Ureter (tissue), 1 donor: ENCODE measurements around the gene XRCC3. TPM values are rescaled to one million over a fixed set of nuclear protein-coding genes. Genes with fewer than 3 reads are reported as not detected.

Source experiments
- DNase-seq: peaks from one replicate; pipeline ENCODE4 v3.0.0-alpha.2; 2020; ENCODE audit warnings: low spot score
- total RNA-seq: library from RNA; stranded (reverse); gene quantifications from one replicate; pipeline ENCODE4 v1.2.4, GENCODE V29; 2023
- donor health status: DM: yes; HTN: yes; CAD: no.

The XRCC3 gene
- total RNA-seq, 1 donor from 2014 or later, result 15.7 TPM

DNA sequence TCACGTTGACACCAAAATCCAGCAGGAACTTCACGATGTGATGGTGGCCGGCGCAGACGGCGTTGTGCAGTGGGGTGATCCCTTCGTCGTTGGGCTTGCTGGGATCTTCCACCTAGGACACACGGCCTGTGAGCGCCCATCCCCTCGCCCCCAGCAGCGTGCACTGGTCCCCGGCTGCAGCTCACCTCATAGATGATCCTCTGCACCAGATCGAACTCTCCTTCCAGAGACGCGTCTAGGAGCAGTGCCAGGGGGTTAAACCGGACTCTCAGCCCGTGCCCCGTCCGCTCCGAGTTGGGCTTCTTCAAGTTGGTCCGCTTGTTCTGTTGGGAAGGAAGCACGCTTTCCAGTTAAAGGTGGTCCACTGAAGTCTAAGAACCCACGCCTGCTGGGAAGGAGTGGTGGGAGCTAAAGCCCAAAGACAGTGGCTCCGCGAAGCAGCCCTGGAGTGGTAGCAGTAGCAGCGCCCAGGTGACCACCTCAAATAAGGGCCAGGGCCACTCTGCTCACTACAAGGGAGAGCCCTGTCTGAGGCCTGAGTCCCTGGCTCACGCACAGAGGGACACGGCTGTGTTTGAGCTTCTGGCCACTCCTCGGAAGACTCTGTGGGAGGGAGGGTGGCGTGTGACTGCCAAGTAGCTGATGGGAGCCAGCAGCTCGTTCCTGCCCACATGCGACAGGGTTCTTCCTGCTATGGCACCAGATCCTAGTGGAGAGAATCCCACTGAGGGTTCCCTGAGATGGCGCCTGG, 23.6 kb upstream of the XRCC3 start:
- no peak for DNase-seq

DNA sequence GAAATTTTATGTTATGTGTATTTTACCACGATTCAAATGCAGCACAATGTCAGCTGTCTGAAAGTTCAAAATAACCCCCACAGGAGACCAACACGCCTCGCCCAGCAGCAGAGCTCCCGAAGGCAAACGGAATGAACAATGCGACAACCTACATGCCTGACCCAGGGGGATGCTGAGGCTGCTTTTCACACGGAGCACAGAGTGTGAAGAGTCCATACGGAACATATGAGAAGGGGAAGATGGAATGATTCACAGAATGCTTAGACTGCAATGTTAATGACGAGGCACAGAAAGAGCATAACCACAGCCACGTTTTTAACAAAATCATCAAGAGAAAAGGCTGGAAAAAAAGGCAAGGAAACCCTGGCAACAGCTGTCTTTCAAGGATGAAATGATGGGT, 22.9 kb upstream of the XRCC3 start:
- no peak for DNase-seq

DNA sequence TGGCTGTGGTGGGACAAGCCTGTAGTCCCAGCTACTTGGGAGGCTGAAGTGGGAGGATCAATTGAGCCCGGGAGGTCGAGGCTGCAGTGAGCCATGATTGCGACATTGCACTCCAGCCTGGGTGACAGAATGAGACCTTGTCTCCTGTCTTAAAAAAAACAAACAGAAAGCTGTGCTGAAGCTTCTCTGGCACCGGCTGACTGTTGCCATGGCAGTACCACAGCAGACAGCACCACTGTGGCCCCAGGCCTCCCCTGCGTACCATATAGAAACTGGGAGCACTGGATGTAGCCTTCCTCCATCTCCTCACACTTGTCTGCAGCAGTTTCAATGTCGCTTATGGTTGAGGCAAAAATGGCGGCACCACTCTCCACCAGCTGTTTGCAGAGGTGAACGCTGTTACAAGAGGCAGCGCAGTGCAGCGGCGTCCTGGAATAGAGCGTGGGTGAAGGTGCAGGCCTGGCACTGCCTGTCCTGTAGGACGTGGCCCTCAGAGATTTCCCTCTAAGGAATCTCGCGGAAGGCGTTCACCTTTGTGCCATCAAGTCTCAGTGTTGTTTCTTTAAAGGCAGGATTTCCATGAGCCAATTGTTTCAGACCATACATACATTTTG, 22.3 kb upstream of the XRCC3 start:
- DNase-seq, result no peak

DNA sequence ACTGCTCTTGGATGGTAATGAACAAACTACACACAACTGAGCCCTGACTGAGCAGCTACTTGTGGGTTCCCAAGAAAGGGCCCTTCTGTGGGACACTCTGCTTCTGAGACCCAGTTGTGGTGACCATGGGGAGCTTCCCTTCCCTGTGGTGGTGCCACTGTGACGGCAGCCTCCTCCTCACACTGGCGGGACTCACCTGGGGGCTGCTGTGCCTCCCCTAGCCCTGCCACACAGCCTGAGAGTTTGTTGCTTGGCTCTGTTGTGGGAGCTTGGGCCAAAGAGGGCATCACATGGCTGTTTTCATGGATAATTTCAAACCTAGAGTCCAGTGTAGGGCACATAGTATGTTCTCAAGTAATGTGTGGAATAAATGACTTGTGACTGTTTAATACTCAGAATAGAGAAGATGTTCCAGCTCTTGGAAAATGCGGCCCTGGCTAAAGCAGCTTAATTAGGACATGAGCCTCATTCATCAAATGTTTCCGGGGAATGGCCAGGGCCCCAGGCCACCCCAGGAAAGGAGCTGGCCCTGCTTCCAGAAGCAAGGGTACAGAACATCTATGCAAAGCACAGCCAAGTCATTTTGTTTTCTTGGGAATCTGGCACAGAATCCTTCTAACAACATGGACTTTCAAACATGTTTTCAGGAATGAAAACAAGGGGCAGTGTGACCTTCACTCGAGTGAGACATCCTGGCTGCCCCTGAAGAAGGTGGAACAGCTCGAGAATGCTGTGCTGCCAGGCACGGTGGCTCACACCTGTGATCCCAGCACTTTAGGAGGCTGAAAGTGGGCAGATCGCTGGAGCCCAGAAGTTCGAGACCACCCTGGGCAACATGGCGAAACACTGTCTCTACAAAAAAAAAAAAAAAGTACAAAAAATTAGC, 21.5 kb upstream of the XRCC3 start:
- no peak for DNase-seq

DNA sequence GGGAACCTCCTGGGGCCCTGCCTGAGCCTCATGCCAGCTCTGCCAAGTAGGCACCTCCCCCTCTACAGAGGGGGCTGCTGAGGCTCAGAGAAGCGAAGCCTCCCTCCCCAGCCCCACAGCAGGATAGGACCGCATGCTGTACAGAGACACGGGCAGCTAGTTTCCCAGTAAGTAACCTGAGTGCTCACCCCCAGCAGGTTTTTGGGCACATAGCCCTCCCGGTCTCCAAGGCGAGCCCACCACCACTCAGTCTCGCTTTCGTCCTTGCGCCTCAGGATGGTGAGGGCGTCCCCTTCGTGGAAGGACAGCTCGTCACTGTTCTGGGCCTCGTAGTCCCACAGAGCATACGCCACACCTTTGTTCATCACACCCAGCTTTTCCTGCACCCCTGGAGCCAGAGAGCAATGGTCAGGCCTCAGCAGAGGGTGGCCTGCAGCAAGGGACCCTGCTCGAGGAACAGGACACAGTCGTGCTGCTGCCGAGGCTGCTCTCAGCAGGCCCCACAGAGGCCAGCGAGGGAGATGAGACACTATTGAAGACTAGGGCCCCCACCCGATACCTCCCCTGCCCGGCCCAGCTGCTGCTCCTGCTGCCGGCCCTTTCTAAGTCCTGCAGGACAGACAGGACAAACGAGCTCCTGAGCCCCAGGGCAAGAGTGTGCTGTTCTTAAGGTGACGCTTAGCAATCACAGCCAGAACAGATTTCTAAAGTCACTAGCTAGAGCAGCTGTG, 20.7 kb upstream of the XRCC3 start:
- DNase-seq, result no peak

DNA sequence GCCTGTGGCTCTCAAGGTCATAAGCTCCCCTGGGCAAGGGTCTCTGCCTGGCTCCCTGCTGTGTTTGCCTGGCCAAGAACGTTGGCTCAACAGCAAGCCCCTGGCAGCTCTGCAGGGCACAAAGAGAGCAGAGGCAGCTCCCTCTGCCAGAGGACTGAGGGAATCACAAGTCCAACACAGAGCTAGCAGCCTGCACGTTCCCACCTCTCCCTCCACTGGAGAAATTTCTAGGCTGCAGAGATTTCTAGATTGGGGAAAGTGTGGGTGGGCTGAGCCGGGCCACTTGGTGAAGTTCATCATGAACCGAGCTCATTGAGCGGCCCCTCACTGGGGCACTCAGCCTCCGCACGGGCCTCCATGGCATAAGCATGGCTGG, 20.2 kb upstream of the XRCC3 start:
- no peak for DNase-seq

DNA sequence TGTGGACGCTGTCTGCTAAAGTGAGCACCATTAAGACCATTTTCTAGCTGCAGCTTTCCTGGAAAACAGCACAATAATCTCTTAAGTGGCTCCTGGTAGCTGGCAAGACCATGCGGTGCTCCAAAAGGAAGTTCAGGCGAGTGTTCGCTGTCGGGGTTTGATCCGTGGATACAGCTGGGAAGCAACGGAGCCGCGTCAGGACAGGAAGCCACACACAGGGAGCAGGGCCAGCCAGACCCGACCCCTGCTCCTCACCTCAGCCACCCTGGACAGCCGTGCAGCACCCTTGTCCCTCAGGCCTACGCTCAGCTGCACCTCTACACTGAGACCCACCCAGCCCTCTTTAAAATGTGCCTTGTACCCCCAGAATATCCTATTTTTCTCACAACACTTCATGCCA, 19.8 kb upstream of the XRCC3 start:
- DNase-seq, result no peak

DNA sequence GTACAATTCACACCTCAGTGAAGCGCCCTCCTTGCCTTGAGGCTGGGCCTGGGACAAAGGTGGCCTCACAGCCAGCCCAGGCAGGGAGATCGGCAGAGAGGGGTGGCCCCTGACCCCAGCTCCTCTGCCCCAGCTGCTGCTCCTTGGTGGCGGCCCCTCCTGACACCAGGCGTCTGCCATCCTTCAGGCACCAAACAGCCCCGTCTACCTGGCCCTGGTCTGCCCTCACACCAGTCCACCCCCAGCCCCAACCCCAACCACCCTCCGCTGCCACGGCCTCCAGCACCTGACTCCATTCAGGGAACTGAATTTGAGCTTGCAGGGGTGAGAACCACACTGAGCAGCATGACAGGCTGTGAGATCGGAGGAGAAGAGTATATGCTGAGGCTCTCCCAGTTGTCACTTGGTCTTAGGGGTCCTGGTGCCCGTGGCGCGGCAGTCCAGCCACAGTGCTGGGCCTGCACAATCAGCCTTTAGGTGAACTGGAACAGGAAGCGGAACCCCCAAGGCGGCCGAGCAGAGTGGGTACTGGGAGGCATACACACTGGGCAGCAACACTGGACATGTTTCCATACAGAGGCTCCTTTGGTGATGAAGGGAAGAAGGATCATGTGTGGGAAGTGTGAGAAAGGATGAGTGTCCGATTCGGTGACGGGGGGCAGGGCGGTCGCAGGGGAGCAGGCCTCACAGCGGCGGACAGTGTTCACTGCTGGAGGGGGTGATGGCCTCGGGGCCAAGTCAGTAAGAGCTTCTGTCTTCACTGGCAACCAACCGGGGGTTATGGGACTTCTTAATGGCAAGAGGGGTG, 19.0 kb upstream of the XRCC3 start:
- DNase-seq, result no peak

DNA sequence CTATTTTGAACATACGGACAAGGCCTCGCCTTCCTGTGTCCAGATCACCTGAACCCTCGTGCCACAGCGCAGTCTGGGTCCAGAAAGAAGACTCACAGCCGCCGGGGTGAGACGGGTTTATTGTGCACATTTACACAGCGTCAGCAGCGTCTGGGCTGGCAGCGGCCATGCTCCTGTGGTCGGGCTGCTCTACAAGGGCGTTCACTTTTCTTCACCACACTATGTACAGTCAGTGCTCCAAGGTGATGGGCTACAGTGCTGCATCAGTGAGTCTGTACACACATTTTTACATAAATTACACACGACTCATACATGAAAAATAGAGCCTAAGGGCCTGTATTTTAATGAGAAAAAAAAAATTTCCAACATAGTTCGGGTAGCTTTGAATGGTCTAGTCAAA, 18.4 kb upstream of the XRCC3 start:
- DNase-seq, result no peak

DNA sequence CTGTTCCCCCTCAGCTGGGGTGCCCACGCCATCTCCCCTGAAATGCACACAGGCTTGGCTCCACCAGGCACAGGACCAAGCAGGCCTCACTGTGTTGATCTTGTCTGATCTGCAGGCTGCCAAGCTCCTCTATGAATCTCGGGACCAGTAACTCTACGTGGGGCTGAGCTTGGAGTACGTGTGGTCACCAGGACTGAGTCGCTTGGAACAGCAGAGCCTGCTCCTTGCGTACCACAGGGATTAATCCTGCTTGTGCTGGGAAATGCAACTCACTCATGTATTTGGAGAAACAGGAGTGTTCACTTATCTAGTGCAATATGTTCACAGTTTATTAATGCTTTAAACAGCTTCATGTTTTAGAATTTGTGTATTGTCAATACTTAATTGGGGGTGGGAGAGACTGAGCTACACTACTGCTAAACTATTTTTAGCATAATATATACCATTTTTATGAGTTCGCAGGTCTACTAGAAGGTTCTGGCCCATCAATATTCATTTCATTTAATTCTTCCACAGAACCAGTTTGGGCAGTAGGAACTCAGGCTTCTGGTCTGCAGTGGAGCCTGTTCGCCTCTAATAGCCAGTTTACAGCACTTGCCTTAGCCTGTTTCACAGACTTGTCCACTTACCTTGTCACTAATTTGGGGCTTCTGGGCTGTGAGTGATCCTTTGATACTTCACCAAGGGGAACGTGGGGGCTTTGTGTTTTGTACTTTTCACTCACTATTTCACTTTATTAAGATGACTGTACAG, 17.8 kb upstream of the XRCC3 start:
- no peak for DNase-seq

DNA sequence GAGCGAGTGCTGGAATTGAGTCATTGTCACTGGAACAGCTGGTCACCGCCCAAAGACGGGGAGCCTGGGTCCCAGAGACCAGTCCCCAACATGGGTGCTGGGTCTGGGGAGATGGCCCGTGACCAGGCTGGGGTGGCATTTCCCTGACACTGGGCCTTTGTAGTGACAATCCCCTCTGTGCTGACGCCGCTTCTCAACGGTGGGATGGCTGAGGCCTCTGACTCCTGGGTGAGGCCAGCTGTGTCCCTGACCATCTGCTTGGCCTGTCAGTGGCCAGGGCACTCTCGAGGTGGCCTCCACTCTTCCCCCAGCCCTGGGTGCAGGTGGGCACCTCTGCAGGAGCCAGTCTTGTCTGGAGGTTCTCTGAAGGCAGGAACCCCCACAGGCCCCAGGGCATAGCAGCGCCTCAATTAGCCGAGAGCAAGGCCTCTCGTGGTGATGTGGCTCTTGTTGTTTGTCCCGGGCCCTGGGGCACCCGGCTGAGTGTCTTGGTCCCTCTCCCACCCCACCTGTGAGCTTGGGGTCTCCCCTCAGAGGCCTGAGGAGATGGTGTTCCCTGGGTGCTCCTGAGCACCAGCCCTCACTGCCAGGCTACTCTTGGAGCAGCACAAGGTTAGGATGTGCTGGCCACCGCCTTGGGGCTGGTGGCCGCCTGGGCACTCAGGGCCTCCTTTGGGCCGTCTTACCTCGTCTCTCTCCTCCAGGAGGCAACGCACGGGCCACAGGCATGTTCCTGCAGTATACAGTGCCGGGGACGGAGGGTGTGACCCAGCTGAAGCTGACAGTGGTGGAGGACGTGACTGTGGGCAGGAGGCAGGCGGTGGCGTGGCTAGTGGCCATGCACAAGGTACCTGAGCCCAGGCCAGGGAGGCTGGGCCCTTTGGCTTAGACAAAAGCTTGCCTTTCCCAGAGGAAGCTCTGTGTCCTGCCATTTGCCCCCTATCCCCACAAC, 16.9 kb upstream of the XRCC3 start:
- no peak for DNase-seq

DNA sequence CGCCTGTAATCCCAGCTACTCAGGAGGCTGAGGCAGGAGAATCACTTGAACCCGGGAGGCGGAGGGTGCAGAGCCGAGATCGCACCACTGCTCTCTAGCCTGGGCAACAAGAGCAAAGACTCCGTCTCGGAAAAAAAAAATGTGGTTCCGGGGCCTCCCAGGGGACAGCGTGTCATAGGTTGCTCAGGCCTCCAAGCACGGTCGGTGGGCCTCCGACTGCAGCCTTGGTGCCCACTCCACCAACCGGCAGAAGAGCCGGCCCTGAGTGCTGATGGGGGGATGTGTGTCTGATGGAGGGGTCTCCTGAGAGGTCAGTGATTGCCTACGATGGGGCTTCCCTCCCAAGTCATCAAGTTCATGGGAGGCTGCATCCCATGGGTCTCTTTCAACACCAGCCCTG, 16.2 kb upstream of the XRCC3 start:
- DNase-seq, result no peak

DNA sequence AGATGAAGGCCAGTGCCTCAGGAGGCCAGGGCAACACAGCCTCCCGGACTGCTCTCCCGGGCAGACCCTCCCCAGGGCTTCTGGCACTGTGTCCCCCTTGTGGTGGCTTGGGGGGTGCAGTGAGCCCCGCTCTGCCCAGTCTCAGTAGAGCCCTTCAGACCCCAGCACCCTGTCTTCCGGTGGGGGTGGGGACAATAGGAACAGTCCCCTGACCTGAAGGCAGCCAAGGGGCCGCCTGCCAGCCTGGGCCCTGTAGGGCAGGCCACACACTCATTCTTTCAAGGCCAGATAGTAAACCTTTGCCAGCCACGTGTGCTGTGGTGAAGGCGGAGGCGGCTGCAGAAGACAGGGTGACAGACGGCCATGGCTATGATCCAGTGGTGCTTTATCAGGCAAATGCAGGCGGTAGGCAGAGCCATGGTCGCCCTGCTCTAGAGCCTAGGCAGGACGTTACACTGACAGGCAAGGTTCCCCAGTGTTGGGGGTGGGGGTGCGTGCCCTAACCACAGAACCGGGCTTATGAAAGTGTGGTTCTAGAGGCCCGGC, 15.3 kb upstream of the XRCC3 start:
- DNase-seq, result no peak

DNA sequence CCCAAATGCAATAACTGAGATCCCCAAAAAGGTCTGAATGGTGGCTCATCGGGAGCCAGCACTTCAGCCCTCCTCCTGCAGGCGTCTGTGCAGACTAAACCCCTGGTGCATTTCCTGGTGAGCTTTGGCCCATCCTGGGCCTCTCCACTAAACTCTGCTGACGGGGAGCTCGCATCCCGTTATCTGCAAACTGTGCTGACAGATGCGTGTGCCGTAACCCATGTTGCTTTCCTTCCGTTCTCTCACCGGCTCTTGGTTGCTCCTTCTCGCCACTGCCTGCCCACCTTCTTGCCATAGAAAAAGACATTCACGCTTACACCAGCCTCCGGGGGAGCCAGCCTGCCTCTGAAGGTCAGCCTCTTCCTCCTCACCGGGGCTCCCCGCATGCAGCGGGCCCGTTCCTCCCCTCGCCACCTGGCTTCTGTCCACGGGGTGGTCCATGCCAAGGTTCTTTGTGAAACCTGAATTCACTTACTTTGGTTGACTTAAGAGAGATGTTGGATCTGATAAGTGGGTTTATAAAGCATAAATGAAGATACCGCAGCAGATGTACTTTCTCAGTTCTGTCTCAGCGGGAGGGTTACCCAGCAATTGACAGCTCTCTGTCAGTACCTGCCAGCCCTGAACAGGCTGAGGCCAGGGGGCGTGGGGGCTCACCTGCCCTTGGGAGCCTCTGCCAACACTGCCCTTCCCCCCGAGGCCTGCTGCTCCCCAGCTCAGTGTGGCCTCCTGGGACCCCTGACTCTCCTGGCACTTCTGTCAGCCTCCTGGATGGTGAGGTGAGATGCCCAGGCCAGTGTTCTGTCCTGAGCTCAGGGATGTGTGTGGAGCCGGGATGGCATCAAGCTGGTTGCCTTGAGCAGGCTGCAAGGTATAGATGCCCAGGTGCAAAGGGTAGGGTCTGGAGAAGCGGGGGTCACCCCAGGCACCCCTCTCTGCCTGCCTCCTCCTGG, 14.5 kb upstream of the XRCC3 start:
- DNase-seq, result no peak

DNA sequence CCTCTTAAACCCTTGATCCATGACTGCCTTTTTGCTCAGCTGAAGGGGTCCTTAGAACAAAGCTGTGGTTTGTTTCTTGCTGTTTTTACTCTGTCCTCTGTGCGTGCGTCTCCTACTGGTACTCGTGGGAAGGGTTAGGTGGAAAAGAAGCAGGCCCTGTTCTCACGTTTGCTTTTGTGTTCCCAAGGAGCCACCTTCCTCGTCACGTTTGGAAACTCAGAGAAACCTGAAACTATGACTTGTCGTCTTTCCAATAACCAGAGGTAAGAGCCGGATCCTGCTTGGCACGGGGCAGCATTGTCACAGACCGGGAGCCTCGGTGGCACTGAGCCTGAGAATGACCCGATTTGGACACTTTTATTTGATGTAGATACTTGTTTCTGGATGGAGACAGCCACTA, 13.5 kb upstream of the XRCC3 start:
- DNase-seq, result no peak

DNA sequence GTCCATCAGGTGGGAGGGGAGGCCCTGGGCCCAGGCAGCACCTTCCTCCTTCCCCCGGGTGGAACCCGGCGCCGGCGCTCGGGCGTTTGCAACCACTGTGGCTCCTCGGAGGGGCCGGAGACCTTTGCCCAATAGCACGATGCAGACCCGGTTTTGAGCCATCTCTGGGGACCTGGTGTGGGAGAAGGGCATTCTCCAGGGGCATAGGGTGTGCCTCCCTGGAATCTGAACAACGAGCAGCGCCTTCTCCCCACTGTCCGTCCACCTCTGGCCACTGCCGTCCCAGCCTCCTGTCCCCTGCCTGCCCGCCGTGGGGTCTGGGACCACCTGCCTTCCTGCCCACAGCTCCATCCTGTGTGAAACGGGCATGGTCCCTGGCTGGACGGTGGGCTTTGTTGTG, 12.9 kb upstream of the XRCC3 start:
- DNase-seq, result no peak

DNA sequence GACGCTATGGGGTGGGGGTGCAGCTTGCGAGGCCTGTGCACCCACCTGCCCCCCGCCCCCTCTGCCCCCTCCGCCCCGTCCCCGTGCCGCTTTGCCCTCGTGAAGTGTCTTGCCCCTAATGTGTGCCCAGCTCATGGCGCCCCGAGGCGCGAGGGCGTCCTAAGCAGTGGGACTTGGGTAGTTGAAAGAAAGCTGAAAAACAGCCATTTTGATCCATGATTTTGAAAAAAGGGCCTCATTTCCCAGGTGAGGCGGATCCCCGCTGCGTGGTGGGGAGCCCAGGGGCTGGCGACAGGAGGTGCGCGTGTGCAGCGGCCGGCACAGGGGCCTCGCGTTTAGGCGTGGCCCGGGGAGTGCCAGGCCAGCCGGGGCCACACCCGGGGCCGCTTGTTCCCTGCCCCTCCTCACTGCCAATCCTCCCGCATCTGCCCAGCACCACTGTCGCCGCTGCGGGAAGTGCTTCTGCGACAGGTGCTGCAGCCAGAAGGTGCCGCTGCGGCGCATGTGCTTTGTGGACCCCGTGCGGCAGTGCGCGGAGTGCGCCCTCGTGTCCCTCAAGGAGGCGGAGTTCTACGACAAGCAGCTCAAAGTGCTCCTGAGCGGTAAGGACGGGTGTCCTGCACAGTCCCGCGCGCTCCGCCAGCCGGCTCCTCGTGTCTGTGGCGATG, 12.2 kb upstream of the XRCC3 start:
- DNase-seq, result no peak
